Measurements from ENCODE around the gene CCNG2. TPM values are rescaled to one million over a fixed set of nuclear protein-coding genes. Genes with fewer than 3 reads are reported as not detected.

The CCNG2 gene
- total and polyA plus RNA-seq, 2 of the 13 experiments (the other 11 are each of a cell fraction or from before 2014, with no cell fraction given): 3.9 to 11.5 TPM

GRCh38 chr4:77156912-77157858, at the start of gene CCNG2 (continued):
- TF ChIP-seq SALL2 (CRISPR knock-in tag; IDR thresholded peaks at IDR 0.05): no peak
- TF ChIP-seq ZNF678 (CRISPR knock-in tag; IDR thresholded peaks at IDR 0.05): no peak
- 0 out of 2 replicates have a peak, but pooled peaks have one; percentile 38 for TF ChIP-seq ZBTB34 (CRISPR knock-in tag; IDR thresholded peaks at IDR 0.05)
- TF ChIP-seq MXD1 (CRISPR knock-in tag; IDR thresholded peaks at IDR 0.05): peak; percentile 45; the same call in 1 of the 2 replicates
- TF ChIP-seq ZSCAN5A (CRISPR knock-in tag; IDR thresholded peaks at IDR 0.05; ENCODE audit: borderline replicate concordance): peak; percentile 97; the same call in 1 of the 2 replicates
- peak; percentile 62 for TF ChIP-seq ZFX (CRISPR knock-in tag; IDR thresholded peaks at IDR 0.05; ENCODE audit: low read depth)
- TF ChIP-seq ZFP91 (CRISPR knock-in tag; IDR thresholded peaks at IDR 0.05; ENCODE audit: borderline replicate concordance): peak; percentile 95; the same call in 1 of the 2 replicates
- peak; percentile 77 for TF ChIP-seq GATAD1 (CRISPR knock-in tag; IDR thresholded peaks at IDR 0.05)
- no peak for TF ChIP-seq ZHX2 (IDR thresholded peaks at IDR 0.05; ENCODE audit: low read depth)
- 0 out of 2 replicates have a peak, but pooled peaks have one; percentile 31 for TF ChIP-seq ZHX2 (CRISPR knock-in tag; IDR thresholded peaks at IDR 0.05; ENCODE audit: borderline replicate concordance)
- peak; percentile 91 for TF ChIP-seq TFDP2 (CRISPR knock-in tag; IDR thresholded peaks at IDR 0.05)
- no peak for TF ChIP-seq SP1 (IDR thresholded peaks at IDR 0.05)
- peak; percentile 87 for TF ChIP-seq SP1 (CRISPR knock-in tag; IDR thresholded peaks at IDR 0.05)
- no peak for TF ChIP-seq ZNF549 (CRISPR knock-in tag; IDR thresholded peaks at IDR 0.05)

Data from HepG2 (cell line).